NOMO-1 treated with DMSO at 0.1 percent for 48 hours (cell line): Measurements from ENCODE around the gene DCDC2.
"Not testable (repeated sequence)": the region's sequence is repeated elsewhere in the genome, so short reads cannot be mapped to it uniquely, and the experiment has no call there.

Experiments used
- DNase-seq: peaks from one replicate; lab custom pipeline; 2025; ENCODE audit not compliant: unreplicated experiment; lab: John Stamatoyannopoulos, UW

Gene DCDC2

GRCh38 chr6:24381476-24382219, 23.8 kb upstream of the DCDC2 start:
- DNase-seq: no peak

DNA sequence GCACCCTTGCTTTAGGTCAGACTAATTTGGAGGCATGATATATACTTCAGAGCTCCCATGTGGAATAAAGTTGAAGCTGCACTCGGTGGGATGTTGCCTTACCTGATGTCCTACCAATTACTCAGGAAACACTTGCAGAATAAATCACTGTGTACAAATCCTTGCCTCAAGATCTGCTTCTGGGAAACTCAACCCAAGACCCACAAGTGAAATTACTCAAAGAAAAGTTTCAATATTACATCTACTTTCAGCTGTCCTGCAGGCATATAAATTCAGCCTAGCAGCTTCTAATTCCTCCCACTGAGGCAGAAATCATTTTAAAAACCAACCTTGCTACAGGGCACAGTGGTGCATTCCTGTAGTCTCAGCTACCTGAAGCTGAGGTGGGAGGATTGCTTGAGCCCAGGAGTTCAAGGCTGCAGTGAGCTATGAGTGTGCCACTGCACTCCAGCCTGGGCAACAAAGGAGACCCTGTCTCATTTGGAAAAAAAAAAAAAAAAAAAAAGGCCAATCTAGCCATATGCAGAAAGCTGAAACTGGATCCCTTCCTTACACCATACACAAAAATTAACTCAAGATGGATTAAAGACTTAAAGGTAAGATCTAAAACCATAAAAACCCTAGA, 20.7 kb upstream of the DCDC2 start:
- no peak for DNase-seq

DNA sequence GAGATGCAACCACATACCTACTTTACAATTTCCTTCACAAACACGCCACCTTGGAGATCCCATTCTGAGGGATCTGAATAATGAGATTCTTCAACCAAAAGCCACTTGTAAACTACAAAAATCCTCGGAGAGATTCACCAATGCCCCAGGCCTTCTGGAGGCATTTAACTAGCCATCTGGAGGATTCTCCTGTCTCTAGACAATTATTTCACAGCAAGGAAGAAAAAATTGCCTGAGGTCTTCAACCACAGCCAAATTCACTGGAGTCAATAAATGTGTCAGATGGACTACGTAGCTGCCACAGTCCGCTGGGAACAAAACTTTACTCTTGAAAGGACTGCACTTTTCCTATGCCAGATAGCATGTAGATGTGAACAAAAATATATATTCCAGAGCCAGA, 19.0 kb upstream of the DCDC2 start:
- no peak for DNase-seq

DNA sequence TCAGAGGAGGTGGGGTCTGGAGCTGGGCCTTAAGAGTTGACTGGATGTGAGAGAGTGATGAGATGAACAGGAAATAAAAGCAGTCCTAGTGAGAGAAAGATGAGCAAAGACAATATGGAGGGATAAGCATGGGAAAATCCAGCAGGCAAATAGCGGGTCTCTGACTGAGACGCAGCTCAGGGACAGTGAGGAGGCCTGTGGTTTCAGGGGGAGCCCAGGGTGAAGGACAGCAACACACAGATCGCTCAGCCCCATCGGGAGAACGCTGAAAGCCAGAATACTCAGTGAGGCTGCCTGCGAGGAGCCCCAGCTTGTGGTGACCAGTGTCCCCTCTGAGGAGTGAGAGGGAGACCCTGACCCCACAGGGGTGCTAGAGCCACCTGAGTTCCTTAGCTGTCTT, 16.8 kb upstream of the DCDC2 start:
- DNase-seq: no peak

GRCh38 chr6:24365103-24365633, 7.3 kb upstream of the DCDC2 start:
- not testable (repeated sequence) for DNase-seq

DNA sequence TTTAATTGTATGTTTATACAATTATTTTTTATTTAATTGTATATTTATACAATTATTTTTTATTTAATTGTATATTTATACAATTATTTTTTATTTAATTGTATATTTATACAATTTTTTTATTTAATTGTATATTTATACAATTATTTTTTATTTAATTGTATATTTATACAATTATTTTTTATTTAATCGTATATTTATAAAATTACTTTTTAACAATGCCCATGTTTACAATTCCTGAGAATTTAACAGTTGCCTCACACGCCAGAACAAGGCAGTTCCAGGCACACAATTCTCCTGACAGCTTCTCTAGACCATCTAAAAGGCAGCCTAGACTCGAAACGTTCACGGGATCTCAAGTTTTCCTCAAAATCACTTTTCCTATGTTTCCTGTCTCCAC, 4.5 kb upstream of the DCDC2 start:
- DNase-seq: not testable (repeated sequence)

DNA sequence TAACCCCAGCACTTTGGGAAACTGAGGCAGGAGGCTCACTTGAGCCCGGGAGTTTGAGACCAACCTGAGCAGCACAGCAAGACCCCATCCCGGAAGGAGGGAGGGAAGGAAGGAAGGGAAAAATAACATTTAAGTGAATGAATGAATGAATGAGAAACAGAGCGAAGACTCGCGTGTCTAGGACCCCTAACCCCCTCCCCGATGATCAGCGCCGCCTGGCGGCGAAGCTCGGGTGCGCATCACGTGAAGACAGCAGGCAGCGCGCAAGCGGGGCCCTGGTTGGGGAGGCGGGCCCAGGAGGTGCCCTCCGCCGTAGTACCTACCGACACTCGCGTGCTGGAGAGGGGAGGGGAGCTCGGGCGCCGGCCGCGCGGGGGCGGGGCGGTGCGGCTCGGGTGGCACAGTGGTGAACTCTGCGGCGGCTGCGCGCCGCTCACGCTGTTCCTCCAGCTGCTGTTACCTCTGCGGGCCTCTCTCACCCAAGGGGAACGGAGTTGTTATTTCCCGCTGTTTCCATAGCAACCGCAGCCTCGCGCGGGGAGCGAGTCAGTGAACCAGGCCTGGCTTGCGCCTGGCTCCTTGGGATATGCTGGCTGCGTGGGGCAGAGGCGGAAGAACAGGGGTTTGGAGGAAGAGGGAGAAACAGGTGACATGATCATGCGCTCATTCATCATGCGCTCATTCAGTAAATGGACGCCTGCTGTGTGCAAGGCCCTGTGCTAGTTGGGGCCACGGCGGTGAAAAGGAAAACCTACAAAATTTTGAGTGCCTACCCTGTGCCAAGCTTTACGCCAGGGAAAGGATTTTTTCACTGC, 2.0 kb upstream of the DCDC2 start:
- peak; percentile 64 for DNase-seq

DNA sequence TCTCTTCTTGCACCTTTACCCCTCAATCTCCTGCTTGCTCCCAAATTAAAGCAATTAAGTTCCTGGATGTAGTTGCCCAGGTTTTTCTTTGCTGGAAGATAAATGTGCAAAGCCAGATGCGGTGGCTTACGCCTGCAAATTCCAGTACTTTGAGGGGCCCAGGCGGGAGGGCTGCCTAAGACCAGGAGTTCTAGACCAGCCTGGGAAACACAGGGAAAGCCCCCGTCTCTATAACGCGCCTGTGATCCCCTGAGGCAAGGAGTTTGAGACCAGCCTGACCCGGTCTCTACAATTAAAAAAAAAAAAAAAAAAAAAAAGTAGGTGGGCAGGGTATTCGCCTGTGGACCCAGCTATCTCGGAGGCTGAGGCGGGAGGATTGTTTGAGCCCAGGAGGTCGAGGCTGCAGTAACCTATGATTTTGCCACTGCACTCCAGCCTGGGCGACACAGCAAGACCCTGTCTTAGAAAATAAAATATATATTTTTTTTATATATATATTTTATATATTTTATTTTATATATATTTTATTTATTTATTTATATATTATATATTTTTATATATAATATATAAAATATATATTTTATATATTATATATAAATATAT, 461 bp upstream of the DCDC2 start:
- no peak for DNase-seq

- no peak for DNase-seq
These were observed 1.4 kb downstream of the DCDC2 start for GRCh38 chr6:24356310-24356973.

- no peak for DNase-seq
These were observed 2.5 kb downstream of the DCDC2 start for GRCh38 chr6:24355393-24355792.

- no peak for DNase-seq
These were observed 4.0 kb downstream of the DCDC2 start for GRCh38 chr6:24353861-24354260.

DNA sequence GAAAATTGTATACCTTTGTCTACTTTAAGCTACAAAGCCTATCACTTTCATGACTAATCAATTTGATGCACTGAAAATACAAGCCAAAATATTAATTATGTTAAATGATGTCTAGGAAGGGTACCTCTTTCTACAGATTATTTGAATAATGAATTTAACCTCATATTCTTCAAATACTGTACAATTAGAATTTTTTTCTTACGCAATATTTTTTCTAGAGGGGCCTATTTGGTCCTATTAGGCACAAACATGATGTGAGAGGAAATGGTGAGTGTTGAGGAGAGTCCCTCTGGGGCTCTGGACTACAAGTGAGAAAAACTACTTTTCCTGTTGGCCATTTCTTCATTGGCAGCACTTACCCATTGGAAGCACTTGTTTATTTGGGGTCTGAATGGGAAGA, 5.4 kb downstream of the DCDC2 start:
- DNase-seq: no peak

DNA sequence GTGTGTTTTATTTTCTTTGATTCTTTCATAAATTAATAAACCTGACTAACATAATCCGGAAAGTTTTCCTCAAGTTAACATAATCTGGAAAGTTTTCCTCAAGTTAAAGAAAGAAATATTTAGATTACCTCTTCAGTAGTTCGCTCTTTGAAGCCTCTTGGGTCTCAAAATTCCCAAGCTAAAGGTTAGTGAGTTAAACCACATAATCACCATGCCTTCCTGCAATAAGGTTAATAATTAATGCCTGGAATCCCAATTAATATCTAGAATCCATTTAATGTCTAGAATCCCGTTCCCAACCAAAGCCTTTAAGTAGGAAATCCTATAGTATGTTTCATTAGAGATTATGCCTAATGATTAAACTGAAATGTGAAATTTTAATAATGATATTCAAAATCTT, 12.9 kb downstream of the DCDC2 start:
- no peak for DNase-seq

DNA sequence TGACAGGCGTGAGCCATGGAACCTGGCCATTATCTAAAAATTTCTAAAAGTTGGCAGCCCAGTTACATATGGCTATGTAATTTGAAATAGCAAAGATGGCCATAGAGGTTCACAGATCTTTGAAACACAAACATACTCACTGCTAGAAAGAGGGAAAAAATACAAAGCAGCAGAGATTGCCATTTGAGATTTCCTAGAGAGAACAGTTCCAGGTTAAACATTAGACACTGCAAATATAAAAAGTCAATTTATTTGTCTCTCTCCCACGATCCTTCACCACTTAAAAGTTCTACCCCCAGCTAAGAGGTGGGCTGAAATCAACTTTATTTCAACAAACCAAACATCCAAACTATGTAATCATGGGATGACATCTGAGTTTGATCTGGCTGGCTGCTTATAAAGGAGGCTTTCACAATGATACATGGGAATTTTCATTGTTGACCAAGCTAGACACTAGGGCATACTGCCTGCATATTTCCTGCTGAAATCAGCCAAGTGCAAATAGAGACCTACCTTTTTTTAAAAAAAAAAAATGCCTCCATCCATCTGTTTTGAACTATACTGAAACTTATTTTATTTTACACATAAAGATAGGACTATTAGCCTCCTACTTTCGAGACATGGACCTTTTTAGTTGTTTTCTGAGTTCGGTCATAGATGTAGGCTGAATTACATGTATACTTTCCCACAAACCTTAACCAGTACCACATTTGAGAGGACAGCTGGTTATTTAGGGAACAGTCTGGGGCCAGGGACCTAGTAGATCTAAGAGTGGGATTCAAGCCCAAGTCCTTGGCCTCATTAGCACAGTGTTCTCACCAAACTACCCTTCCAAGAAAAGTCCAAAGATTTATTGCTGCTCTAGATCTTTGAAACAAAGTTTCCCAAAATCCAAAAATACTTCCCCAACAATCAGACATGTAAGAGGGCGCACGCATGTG, 16.6 kb downstream of the DCDC2 start:
- no peak for DNase-seq

GRCh38 chr6:24339932-24340331, 17.9 kb downstream of the DCDC2 start:
- DNase-seq: no peak

- no peak for DNase-seq
These were observed 23.6 kb downstream of the DCDC2 start for GRCh38 chr6:24334285-24334684.

GRCh38 chr6:24332317-24332716, 25.5 kb downstream of the DCDC2 start:
- DNase-seq: no peak

DNA sequence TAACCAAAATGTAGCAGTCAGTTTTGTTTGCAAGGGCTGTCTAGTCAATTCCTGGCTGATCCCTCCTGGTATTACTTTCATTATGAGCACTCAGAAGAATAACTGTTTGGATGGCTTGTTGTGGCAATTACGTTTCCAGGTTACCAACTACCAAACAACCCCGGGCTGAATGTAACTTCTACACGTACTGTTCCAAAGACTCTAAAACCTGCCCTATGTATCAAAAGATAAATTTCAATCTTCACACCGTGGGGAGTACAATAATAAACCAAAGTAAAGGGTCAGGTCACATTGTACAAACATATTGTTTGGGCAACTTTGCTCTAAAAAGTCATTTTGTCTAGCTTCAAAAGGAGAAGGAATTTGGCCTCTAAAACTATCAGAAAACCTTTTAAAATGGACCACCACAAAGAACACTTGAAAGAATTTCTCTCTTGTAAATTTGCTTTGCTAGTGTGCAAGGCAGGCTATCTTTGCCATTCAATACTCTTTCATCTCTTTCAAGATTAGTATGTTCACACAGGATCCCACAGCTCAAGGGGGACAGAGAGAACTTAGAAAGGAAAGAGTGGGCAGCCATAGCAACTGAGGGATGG, 27.6 kb downstream of the DCDC2 start:
- DNase-seq: no peak

DNA sequence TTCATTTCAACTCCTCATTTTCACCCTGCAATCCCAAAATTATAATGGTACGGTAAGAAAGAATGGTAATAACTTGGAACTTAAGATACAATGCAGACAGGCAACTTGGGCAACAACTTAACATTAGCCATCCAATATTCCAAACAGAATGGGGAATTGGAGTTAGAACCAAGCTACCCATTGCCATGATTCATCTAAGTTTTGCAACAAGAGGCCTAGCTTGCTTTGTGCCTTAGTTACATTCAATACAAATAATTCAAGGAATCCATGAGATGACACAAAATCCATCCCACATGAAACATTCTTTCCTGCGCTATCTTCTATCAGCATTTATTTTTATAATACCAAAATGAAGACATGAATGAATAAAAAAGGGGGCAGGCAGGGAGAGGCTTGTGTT, 28.4 kb downstream of the DCDC2 start:
- no peak for DNase-seq
